Measurements from ENCODE around the gene GRID1. TPM values are rescaled to one million over a fixed set of nuclear protein-coding genes. Genes with fewer than 3 reads are reported as not detected.

The GRID1 gene
- total RNA-seq, 1 donor from 2014 or later = 1.4 TPM

GRCh38 chr10:86051586-86051985 is 315.0 kb downstream of the GRID1 start:
- intact Hi-C loops (cut with DNase I) = no loop called here
- Histone ChIP-seq H3K27me3 (no peaks in the 10 kb centered on the region), H3K4me3 (no peak overlapping the region), H3K4me1 (no peaks in the 10 kb centered on the region), H3K36me3 (no peaks in the 10 kb centered on the region), H3K9me3 (no peaks in the 10 kb centered on the region), H3K27ac (no peak overlapping the region)
- no peak for DNase-seq (ENCODE audit: low spot score in 2 of 2)
- TF ChIP-seq CTCF (IDR thresholded peaks at IDR 0.05) = no peak

- no peaks in the 10 kb centered on the region for H3K9me3 ChIP-seq
- intact Hi-C loops (cut with DNase I) = no loop called here
- no peak overlapping the region for H3K4me3 ChIP-seq
- no peaks in the 10 kb centered on the region for H3K36me3 ChIP-seq
- no peaks in the 10 kb centered on the region for H3K27me3 ChIP-seq
- no peak for DNase-seq (ENCODE audit: low spot score in 2 of 2)
- no peaks in the 10 kb centered on the region for H3K4me1 ChIP-seq
- no peak for TF ChIP-seq CTCF (IDR thresholded peaks at IDR 0.05)
- H3K27ac ChIP-seq = no peak overlapping the region
Measured at GRCh38 chr10:86049442-86049841, 317.2 kb downstream of the GRID1 start.

DNA sequence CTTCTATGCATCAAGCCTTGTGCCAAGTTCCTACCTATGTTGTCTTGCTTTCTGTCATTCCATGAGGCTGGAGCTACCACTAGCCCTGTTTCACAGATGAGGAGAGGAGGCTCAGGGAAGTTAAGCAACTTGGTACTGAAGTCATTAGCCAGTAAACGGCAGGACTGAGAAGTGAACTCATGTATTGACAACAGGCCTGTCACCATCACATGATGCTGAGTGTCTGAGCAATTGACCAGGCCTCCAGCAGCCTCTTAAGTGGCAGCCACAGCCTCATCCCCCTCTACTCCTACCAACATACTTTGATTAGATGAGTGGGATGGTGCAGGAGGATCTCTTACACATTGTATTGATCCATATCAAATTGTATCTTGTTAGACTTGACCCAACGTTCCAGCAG is 317.6 kb downstream of the GRID1 start:
- no peak for DNase-seq (ENCODE audit: low spot score in 2 of 2)
- Histone ChIP-seq H3K27me3 (no peaks in the 10 kb centered on the region), H3K36me3 (no peaks in the 10 kb centered on the region), H3K9me3 (no peaks in the 10 kb centered on the region), H3K27ac (no peak overlapping the region), H3K4me3 (no peak overlapping the region), H3K4me1 (no peaks in the 10 kb centered on the region)
- TF ChIP-seq CTCF (IDR thresholded peaks at IDR 0.05) = no peak
- intact Hi-C loops (cut with DNase I) = no loop called here

GRCh38 chr10:86048571-86048970 is 318.0 kb downstream of the GRID1 start:
- no peaks in the 10 kb centered on the region for H3K9me3 ChIP-seq
- no peaks in the 10 kb centered on the region for H3K27me3 ChIP-seq
- intact Hi-C loops (cut with DNase I) = no loop called here
- no peaks in the 10 kb centered on the region for H3K4me1 ChIP-seq
- DNase-seq (ENCODE audit: low spot score in 2 of 2) = no peak
- H3K4me3 ChIP-seq = no peak overlapping the region
- no peak overlapping the region for H3K27ac ChIP-seq
- no peak for TF ChIP-seq CTCF (IDR thresholded peaks at IDR 0.05)
- no peaks in the 10 kb centered on the region for H3K36me3 ChIP-seq

DNA sequence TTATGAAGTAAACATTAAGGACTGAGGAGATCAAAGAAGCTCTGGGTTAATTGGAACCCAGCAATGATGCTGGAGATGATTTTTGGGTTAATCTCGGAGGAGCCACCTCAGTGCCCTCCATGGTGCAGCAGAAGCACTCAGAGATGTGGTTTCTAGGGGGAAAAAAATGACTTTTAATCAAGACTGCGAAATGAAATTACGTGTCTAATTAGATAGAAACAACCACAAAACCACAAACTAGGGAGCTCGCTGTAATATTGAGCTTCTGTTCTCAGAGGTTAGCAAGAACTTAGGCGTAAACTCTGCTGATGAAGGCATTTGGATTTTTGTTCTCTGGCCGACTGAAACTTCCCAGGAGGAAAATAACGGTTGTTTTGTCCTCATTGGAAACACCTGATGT is 319.0 kb downstream of the GRID1 start:
- Histone ChIP-seq H3K27ac (no peak overlapping the region), H3K4me3 (no peak overlapping the region), H3K36me3 (no peaks in the 10 kb centered on the region), H3K27me3 (no peaks in the 10 kb centered on the region), H3K9me3 (no peaks in the 10 kb centered on the region), H3K4me1 (no peaks in the 10 kb centered on the region)
- no peak for TF ChIP-seq CTCF (IDR thresholded peaks at IDR 0.05)
- intact Hi-C loops (cut with DNase I) = no loop called here
- DNase-seq (ENCODE audit: low spot score in 2 of 2) = no peak

DNA sequence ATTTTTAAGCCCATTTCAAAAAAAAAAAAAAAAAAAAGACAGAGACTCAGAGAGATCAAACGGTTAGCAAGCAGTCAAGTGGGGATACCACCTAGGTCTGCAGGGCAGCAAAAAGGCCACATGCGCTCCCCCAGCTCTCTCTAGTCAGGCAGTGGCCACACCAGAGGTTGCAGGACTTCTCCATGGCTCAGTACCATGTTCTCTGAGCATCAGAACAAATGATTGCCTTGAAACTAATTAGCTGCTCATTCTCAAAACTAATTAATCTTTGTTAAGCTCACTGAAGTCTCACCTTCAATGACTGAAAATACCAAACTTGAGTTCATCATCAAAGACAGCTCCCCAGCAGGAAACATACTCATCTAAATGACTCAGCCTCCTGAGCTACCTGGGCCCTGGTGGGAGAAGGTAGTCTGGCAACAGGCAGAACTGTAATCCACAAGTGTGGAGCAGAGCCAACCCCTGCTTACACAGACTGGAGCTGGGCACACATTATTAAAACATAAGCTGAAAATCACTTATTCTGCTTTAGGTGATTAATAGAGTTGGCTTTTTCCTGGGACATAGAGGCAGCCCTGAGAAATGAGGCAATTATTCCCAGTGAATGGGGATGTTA is 319.6 kb downstream of the GRID1 start:
- DNase-seq (ENCODE audit: low spot score in 2 of 2) = no peak
- intact Hi-C loops (cut with DNase I) = no loop called here
- no peak overlapping the region for H3K4me3 ChIP-seq
- H3K4me1 ChIP-seq = no peaks in the 10 kb centered on the region
- H3K36me3 ChIP-seq = no peaks in the 10 kb centered on the region
- H3K9me3 ChIP-seq = no peaks in the 10 kb centered on the region
- no peak overlapping the region for H3K27ac ChIP-seq
- no peak for TF ChIP-seq CTCF (IDR thresholded peaks at IDR 0.05)
- no peaks in the 10 kb centered on the region for H3K27me3 ChIP-seq
